H1 (cell line): ENCODE measurements around the gene EEF1AKMT1. TPM values are rescaled to one million over a fixed set of nuclear protein-coding genes. Genes with fewer than 3 reads are reported as not detected.

ENCODE experiments used
- CTCF ChIA-PET: fragments of 300-600 bp; sonication (Branson Sonifier 250); formaldehyde crosslinking; loops from one replicate; lab custom pipeline; 2021; ENCODE audit not compliant: partially characterized antibody; lab: Charles Lee
- POLR2A ChIA-PET: fragments of 300-600 bp; sonication (Branson Sonifier 250); formaldehyde crosslinking; loops from one replicate; lab custom pipeline; 2021; ENCODE audit warnings: inconsistent platforms; ENCODE audit not compliant: partially characterized antibody; lab: Charles Lee
- DNase-seq, 2 experiments: peaks; one replicate each; pipeline versions ENCODE4 v3.0.0 to v3.0.0-alpha.2; 2010 to 2022; ENCODE audit warnings: low spot score in 2 of 2, low read depth in 1 of 2, mixed read lengths in 1 of 2
- FAIRE-seq: peaks from 2 replicates; lab custom pipeline; 2011; peaks lifted over from hg19 to GRCh38; lab: Jason Lieb, UNC
- H2AFZ ChIP-seq: 2 replicates; pipeline ENCODE4 v1.8.1; 2012; ENCODE audit warnings: low read length, inconsistent platforms
- H2AK5ac ChIP-seq: 2 replicates; pipeline ENCODE4 v1.6.1; 2013; ENCODE audit warnings: low read depth, low read length
- H2BK120ac ChIP-seq: replicated peaks from 2 replicates; pipeline ENCODE3; 2013; ENCODE audit warnings: low read depth, low read length, inconsistent platforms
- H2BK12ac ChIP-seq: 2 replicates; pipeline ENCODE4 v1.6.1; 2013; ENCODE audit warnings: low read depth, low read length
- H2BK15ac ChIP-seq: 2 replicates; pipeline ENCODE4 v1.6.1; 2013; ENCODE audit warnings: low read length
- H2BK20ac ChIP-seq: 2 replicates; pipeline ENCODE4 v1.6.1; 2013; ENCODE audit warnings: low read length
- H2BK5ac ChIP-seq: 2 replicates; pipeline ENCODE4 v1.6.1; 2013; ENCODE audit warnings: low read depth, low read length
- H3K14ac ChIP-seq: 2 replicates; pipeline ENCODE4 v1.6.1; 2013; ENCODE audit warnings: inconsistent platforms; ENCODE audit not compliant: insufficient read length
- H3K18ac ChIP-seq: 2 replicates; pipeline ENCODE4 v1.6.1; 2013; ENCODE audit warnings: low read length; ENCODE audit errors: extremely low read depth
- H3K23ac ChIP-seq: 2 replicates; pipeline ENCODE4 v1.6.1; 2013; ENCODE audit warnings: inconsistent platforms; ENCODE audit not compliant: insufficient read length
- H3K23me2 ChIP-seq: 2 replicates; pipeline ENCODE4 v1.6.1; 2013; ENCODE audit warnings: low read depth, low read length
- H3K27ac ChIP-seq: 2 replicates; pipeline ENCODE4 v1.6.1; 2011; ENCODE audit warnings: low read depth, low read length, inconsistent platforms
- H3K27me3 ChIP-seq, 4 experiments: replicated peaks in 1 of 4; 1 replicate in 1 of 4; 2 replicates in 3 of 4; pipeline versions ENCODE4 v1.6.1 to v1.8.1; 2011 to 2013; ENCODE audit warnings: low read length in 3 of 4, mild to moderate bottlenecking in 3 of 4, inconsistent platforms in 2 of 4, mixed read lengths in 2 of 4, moderate library complexity in 1 of 4; ENCODE audit not compliant: control insufficient read depth in 3 of 4, insufficient read depth in 3 of 4; ENCODE audit errors: extremely low read depth in 1 of 4
- H3K36me3 ChIP-seq, 4 experiments: 2 replicates each; pipeline versions ENCODE4 v1.6.1 to v1.8.1; 2011 to 2013; ENCODE audit warnings: mild to moderate bottlenecking in 4 of 4, low read length in 3 of 4, moderate library complexity in 2 of 4, control low read depth in 1 of 4, inconsistent platforms in 1 of 4; ENCODE audit not compliant: insufficient read depth in 4 of 4, control insufficient read depth in 2 of 4
- H3K4ac ChIP-seq: replicated peaks from 2 replicates; pipeline ENCODE3; 2013; ENCODE audit warnings: low read length, low read depth, mixed read lengths, inconsistent platforms; ENCODE audit not compliant: insufficient read length
- H3K4me1 ChIP-seq, 4 experiments: replicated peaks in 1 of 4; 1 replicate in 1 of 4; 2 replicates in 3 of 4; pipeline versions ENCODE4 v1.6.1 to v1.8.1; 2011 to 2013; ENCODE audit warnings: low read length in 3 of 4, inconsistent platforms in 2 of 4, mixed read lengths in 1 of 4; ENCODE audit not compliant: insufficient read depth in 4 of 4, control insufficient read depth in 3 of 4
- H3K4me2 ChIP-seq, 2 experiments: 2 replicates each; pipeline versions ENCODE4 v1.6.1 to v1.8.1; 2011 to 2013; ENCODE audit warnings: low read depth in 2 of 2, low read length in 2 of 2, control low read depth in 1 of 2, inconsistent platforms in 1 of 2, mild to moderate bottlenecking in 1 of 2; ENCODE audit not compliant: insufficient read depth in 1 of 2
- H3K4me3 ChIP-seq, 4 experiments: fragments of 200-600, 300-600 bp in 1 of 4; sonication (generic), shearing (Covaris generic), sonication (Bioruptor Twin) in 1 of 4; 2 replicates each; pipeline versions ENCODE4 v1.5.1 to v1.8.1; 2011 to 2016; ENCODE audit warnings: low read length in 4 of 4, low read depth in 3 of 4, control low read depth in 2 of 4, inconsistent platforms in 2 of 4, mild to moderate bottlenecking in 2 of 4, mixed read lengths in 1 of 4, moderate library complexity in 1 of 4; ENCODE audit not compliant: insufficient read depth in 2 of 4; ENCODE audit errors: extremely low read depth in 1 of 4
- H3K56ac ChIP-seq: replicated peaks from 2 replicates; pipeline ENCODE3; 2013; ENCODE audit warnings: low read depth, mild to moderate bottlenecking, mixed read lengths, low read length, inconsistent platforms; ENCODE audit not compliant: insufficient read length
- H3K79me1 ChIP-seq: 2 replicates; pipeline ENCODE4 v1.6.1; 2013; ENCODE audit warnings: low read depth, low read length, control low read depth
- H3K79me2 ChIP-seq, 2 experiments: 2 replicates each; pipeline versions ENCODE4 v1.6.1 to v1.8.1; 2012 to 2013; ENCODE audit warnings: low read length in 2 of 2, mild to moderate bottlenecking in 2 of 2, inconsistent platforms in 1 of 2; ENCODE audit not compliant: insufficient read depth in 2 of 2, control insufficient read depth in 1 of 2
- H3K9ac ChIP-seq, 4 experiments: replicated peaks in 1 of 4; 1 replicate in 1 of 4; 2 replicates in 3 of 4; pipeline versions ENCODE4 v1.6.1 to v1.8.1; 2011 to 2013; ENCODE audit warnings: low read depth in 3 of 4, low read length in 3 of 4, control low read depth in 2 of 4, mild to moderate bottlenecking in 2 of 4, moderate library complexity in 2 of 4, inconsistent platforms in 1 of 4; ENCODE audit errors: extremely low read depth in 1 of 4
- H3K9me3 ChIP-seq, 2 experiments: 2 replicates each; pipeline versions ENCODE4 v1.6.1 to v1.8.1; 2012 to 2013; ENCODE audit warnings: mild to moderate bottlenecking in 2 of 2, moderate library complexity in 2 of 2, control low read depth in 1 of 2, inconsistent platforms in 1 of 2, low read depth in 1 of 2, low read length in 1 of 2, mixed read lengths in 1 of 2; ENCODE audit not compliant: insufficient read depth in 2 of 2
- H4K20me1 ChIP-seq, 2 experiments: replicated peaks in 1 of 2; 2 replicates each; pipeline versions ENCODE3 to v1.8.1; 2011 to 2013; ENCODE audit warnings: inconsistent platforms in 2 of 2, low read length in 2 of 2, mild to moderate bottlenecking in 1 of 2; ENCODE audit not compliant: insufficient read depth in 2 of 2, control insufficient read depth in 1 of 2
- H4K5ac ChIP-seq: 2 replicates; pipeline ENCODE4 v1.6.1; 2013; ENCODE audit warnings: low read length, low read depth, mixed read lengths, inconsistent platforms; ENCODE audit not compliant: insufficient read length
- H4K8ac ChIP-seq: 2 replicates; pipeline ENCODE4 v1.8.0; 2013; ENCODE audit warnings: mild to moderate bottlenecking, moderate library complexity, low read length, inconsistent platforms; ENCODE audit not compliant: insufficient read depth; ENCODE audit errors: extremely low read depth
- H4K91ac ChIP-seq: replicated peaks from 2 replicates; pipeline ENCODE3; 2013; ENCODE audit warnings: low read length, mixed read lengths, inconsistent platforms; ENCODE audit not compliant: insufficient read length
- ASH2L ChIP-seq: fragments of 200-600, 300-600 bp; sonication (generic); IDR thresholded peaks from one replicate; pipeline ENCODE4 v1.7.1; 2017; ENCODE audit warnings: low read length
- JUN ChIP-seq: IDR thresholded peaks from 2 replicates; pipeline ENCODE4 v1.6.1; 2011; ENCODE audit warnings: low read depth, mild to moderate bottlenecking, improper control_type of control experiment, low read length
- POU5F1 ChIP-seq: IDR thresholded peaks from 2 replicates; pipeline ENCODE4 v1.6.1; 2011; ENCODE audit warnings: low read depth, mild to moderate bottlenecking, low read length, moderate library complexity
- SP4 ChIP-seq: IDR thresholded peaks from 2 replicates; pipeline ENCODE4 v1.6.1; 2012; ENCODE audit warnings: low read length, inconsistent platforms
- WGBS, 2 experiments: shearing (Covaris generic) in 1 of 2; methylation state at CpG; one replicate each; pipeline versions ENCODE4 v1.1.6 to v1.1.7; 2013 to 2015; ENCODE audit warnings: low lambda C conversion rate in 2 of 2, mixed read lengths in 2 of 2, inconsistent platforms in 1 of 2, low coverage in 1 of 2, missing lambda C conversion rate in 1 of 2; ENCODE audit not compliant: insufficient replicate concordance in 2 of 2, insufficient coverage in 1 of 2, insufficient read length in 1 of 2; ENCODE audit errors: extremely low coverage in 1 of 2, missing lambda C conversion rate in 1 of 2; 5-methylcytosine and 5-hydroxymethylcytosine counted together
- polyA plus RNA-seq, 7 experiments: library from polyadenylated mRNA; depleted of rRNA in 3 of 7; stranded (reverse) in 5 of 7; unstranded in 2 of 7; fragments of >200 nt in 5 of 7; fragments of 200-250 nt in 2 of 7; gene quantifications; 1 replicate in 5 of 7; 2 replicates in 1 of 7; 4 replicates in 1 of 7; pipeline versions ENCODE4 v1.2.1 to v1.2.3, GENCODE V29; 2011 to 2013; ENCODE audit warnings: missing spikeins in 2 of 7, mixed read lengths in 2 of 7
- total RNA-seq: library from RNA; stranded (reverse); fragmentation: NEBNext Ultra II Directional; extraction: Animal tissue kit (Norgen Biotek cat#: 25700); gene quantifications from 2 replicates; pipeline ENCODE4 v1.2.1, GENCODE V29; 2021

Gene EEF1AKMT1
- total and polyA plus RNA-seq, 2 of the 8 experiments (the other 6 are each of a cell fraction or from before 2014, with no cell fraction given): 3.1 to 4.1 TPM

GRCh38 chr13:20812890-20813289, 39.1 kb upstream of the EEF1AKMT1 start:
- POLR2A ChIA-PET: no interaction called here
- H3K14ac ChIP-seq: no peak overlapping the region
- DNase-seq: no peak
- H3K23ac ChIP-seq: no peak overlapping the region
- no peak overlapping the region for H2BK12ac ChIP-seq
- no peak overlapping the region for H2BK120ac ChIP-seq
- H3K4me1 ChIP-seq: no peaks in the 10 kb centered on the region
- H3K56ac ChIP-seq: no peak overlapping the region
- 87% methylated on average over 7 of the region's 7 CpGs; no CpG with 5 or more reads in 1 of the 2 experiments for WGBS, 2 experiments
- H3K27ac ChIP-seq: no peak overlapping the region
- H3K79me1 ChIP-seq: no peaks in the 10 kb centered on the region
- no peak overlapping the region for H3K18ac ChIP-seq
- H2BK15ac ChIP-seq: no peak overlapping the region
- no peak for FAIRE-seq
- H4K5ac ChIP-seq: no peak overlapping the region
- H3K9ac ChIP-seq: no peak overlapping the region
- H4K20me1 ChIP-seq: no peaks in the 10 kb centered on the region
- CTCF ChIA-PET: no interaction called here
- H3K9me3 ChIP-seq: no peaks in the 10 kb centered on the region
- no peak overlapping the region for H2BK20ac ChIP-seq
- no peak overlapping the region for H3K4ac ChIP-seq
- no peak overlapping the region for H4K8ac ChIP-seq
- H3K36me3 ChIP-seq: peaks cover 0 to 14% (median 12%) of the 10 kb centered on the region in 4 experiments; a peak in 7 of 8 replicates
- H3K27me3 ChIP-seq: no peaks in the 10 kb centered on the region
- H2BK5ac ChIP-seq: no peak overlapping the region
- no peak overlapping the region for H3K4me2 ChIP-seq
- no peak overlapping the region for H3K4me3 ChIP-seq
- no peak overlapping the region for H4K91ac ChIP-seq
- H2AFZ ChIP-seq: no peak overlapping the region
- H2AK5ac ChIP-seq: no peak overlapping the region
- peaks cover 0 to 10% of the 10 kb centered on the region in 2 experiments; a peak in 1 of 4 replicates for H3K79me2 ChIP-seq
- H3K23me2 ChIP-seq: no peaks in the 10 kb centered on the region
- TF ChIP-seq ASH2L (no peak), JUN (no peak), POU5F1 (no peak), SP4 (no peak)
